Astrocyte (in vitro differentiated cells and primary cell): ENCODE results near the gene UBQLN1.

Experiments
- EZH2 ChIP-seq: IDR thresholded peaks from 2 replicates; pipeline ENCODE4 v1.6.1; 2012; ENCODE audit warnings: mild to moderate bottlenecking, low read length, inconsistent platforms; ENCODE audit not compliant: insufficient read depth
- TF ChIP-seq, protein P1 (sequence below): IDR thresholded peaks from 2 replicates; pipeline ENCODE4 v1.5.1; 2011; ENCODE audit warnings: low read depth, mild to moderate bottlenecking, inconsistent platforms, low read length, moderate library complexity; ENCODE audit not compliant: insufficient read depth

DNA sequence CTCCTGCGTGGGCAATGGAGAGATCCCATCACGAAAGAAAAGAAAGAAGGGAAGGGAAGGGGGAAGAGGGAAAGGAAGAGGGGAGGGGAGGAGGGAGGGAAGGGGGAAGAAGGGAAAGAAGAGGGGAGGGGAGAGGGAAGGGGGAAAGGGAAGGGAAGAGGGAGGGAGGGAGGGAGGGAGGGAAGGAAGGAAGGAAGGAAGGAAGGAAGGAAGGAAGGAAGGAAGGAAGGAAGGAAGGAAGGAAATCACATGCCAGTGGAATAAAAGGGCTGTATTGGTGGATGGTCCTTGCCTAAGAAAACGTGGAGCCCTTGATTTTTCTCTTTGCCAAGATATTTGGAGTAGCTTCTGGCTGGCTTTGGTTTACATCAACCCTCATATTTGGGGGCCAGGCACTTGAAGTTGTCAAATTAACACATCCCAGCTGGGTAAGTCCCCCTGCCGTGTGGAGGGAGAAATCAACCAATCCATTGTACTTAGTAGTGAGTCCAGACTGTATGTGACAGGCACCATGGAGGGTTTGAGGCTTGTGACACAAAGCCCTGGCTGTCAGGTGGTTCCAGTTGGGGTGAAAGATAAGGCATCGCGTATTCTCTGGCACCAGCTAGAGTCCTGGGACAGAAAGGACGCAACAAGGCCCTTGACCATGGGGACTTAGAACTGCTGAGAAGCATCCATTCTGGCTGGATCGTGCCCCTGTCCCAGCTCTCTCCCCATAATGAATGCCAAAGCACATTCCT lies 61.1 kb downstream of the UBQLN1 start:
- TF ChIP-seq, protein P1, sequence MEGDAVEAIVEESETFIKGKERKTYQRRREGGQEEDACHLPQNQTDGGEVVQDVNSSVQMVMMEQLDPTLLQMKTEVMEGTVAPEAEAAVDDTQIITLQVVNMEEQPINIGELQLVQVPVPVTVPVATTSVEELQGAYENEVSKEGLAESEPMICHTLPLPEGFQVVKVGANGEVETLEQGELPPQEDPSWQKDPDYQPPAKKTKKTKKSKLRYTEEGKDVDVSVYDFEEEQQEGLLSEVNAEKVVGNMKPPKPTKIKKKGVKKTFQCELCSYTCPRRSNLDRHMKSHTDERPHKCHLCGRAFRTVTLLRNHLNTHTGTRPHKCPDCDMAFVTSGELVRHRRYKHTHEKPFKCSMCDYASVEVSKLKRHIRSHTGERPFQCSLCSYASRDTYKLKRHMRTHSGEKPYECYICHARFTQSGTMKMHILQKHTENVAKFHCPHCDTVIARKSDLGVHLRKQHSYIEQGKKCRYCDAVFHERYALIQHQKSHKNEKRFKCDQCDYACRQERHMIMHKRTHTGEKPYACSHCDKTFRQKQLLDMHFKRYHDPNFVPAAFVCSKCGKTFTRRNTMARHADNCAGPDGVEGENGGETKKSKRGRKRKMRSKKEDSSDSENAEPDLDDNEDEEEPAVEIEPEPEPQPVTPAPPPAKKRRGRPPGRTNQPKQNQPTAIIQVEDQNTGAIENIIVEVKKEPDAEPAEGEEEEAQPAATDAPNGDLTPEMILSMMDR: no peak
- no peak for TF ChIP-seq EZH2
